AG09319 (cell line): ENCODE results near the gene VTCN1.
"Not testable (repeated sequence)": the region's sequence is repeated elsewhere in the genome, so short reads cannot be mapped to it uniquely, and the experiment has no call there.

Experiments
- DNase-seq: peaks from one replicate; pipeline ENCODE4 v3.0.0-alpha.2; 2010; ENCODE audit warnings: low read depth; ENCODE audit errors: extremely low read depth
- TF ChIP-seq, protein P1 (sequence below): IDR thresholded peaks from 2 replicates; pipeline ENCODE4 v1.5.1; 2011; ENCODE audit warnings: low read depth, mild to moderate bottlenecking, inconsistent platforms, low read length, moderate library complexity

Gene VTCN1

GRCh38 chr1:117107364-117107763 lies 103.4 kb downstream of the VTCN1 start:
- no peak for DNase-seq
- TF ChIP-seq, protein P1, sequence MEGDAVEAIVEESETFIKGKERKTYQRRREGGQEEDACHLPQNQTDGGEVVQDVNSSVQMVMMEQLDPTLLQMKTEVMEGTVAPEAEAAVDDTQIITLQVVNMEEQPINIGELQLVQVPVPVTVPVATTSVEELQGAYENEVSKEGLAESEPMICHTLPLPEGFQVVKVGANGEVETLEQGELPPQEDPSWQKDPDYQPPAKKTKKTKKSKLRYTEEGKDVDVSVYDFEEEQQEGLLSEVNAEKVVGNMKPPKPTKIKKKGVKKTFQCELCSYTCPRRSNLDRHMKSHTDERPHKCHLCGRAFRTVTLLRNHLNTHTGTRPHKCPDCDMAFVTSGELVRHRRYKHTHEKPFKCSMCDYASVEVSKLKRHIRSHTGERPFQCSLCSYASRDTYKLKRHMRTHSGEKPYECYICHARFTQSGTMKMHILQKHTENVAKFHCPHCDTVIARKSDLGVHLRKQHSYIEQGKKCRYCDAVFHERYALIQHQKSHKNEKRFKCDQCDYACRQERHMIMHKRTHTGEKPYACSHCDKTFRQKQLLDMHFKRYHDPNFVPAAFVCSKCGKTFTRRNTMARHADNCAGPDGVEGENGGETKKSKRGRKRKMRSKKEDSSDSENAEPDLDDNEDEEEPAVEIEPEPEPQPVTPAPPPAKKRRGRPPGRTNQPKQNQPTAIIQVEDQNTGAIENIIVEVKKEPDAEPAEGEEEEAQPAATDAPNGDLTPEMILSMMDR = no peak

- TF ChIP-seq, protein P1 = no peak
- no peak for DNase-seq
Measured at GRCh38 chr1:117106478-117106877, 104.2 kb downstream of the VTCN1 start.

DNA sequence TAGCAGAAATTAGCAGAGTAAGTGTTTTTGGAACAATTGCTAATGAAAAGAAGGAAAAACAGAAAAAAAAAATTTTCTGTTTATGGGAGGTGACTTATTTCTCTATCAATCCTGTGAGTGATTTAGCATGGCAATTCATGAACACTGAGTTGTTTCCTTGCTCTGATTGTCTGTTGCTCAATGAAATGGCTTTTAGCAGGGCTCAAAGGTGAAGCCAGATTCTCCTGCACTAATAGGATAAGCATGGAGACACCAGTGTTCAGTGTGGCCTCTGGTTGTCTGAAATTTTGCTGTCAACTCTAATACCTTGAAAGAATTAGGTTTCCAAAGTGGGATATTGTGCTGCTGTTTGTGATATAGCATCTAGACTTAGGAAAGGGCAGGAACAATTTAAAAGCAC lies 105.0 kb downstream of the VTCN1 start:
- DNase-seq = no peak
- TF ChIP-seq, protein P1 = no peak

DNA sequence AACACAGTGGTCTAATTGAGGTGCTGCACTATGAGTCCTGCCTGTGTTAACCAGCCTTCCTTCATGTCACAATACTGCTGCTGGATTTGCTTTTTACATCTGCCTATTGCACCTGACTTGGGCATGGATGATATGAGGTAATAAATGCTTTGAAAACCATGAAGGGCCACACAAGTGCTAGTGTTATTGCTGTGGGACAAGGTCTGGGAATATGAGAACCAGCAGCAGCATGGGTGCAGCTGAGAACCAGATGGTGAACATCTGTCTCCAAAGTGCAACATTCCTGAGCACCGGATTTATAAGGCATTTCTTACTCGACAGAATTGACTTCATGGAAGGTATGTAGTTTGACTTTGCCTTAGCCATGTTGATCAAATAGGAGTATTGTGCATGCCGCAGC lies 105.7 kb downstream of the VTCN1 start:
- peak; percentile 28 for DNase-seq
- TF ChIP-seq, protein P1 = no peak

- not testable (repeated sequence) for DNase-seq
Measured at GRCh38 chr1:117101858-117102257, 108.9 kb downstream of the VTCN1 start.

- TF ChIP-seq, protein P1 = no peak
- no peak for DNase-seq
Measured at GRCh38 chr1:117101334-117101733, 109.4 kb downstream of the VTCN1 start.

DNA sequence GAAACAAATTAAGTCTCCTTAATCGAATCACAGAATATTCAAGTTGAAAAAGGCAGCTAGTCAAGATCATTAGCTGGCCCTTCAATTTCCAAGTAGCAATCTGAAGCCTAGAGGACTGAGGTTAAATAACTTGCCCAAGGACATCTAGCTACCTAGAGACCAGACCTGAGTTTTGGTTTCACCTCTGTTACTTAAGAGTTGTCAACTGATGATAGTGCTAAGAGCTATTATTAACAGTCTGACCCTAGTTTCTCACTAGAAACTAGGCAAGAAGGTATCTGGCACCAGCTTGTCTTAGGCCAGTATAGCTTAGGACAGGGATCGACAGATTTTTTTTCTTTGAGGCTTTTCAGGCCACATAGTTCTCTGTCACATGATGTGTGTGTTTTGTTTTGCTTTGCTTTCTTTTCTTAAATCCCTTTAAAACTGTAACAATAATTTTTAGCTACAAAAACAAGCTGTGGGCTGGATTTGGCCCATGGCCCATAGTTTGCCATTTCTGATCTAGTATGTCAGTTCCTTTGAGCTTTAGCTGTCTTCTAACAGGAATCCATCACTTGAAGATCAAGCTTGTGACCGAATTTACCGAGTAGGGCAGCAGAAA lies 112.3 kb downstream of the VTCN1 start:
- DNase-seq = no peak
- TF ChIP-seq, protein P1 = no peak

DNA sequence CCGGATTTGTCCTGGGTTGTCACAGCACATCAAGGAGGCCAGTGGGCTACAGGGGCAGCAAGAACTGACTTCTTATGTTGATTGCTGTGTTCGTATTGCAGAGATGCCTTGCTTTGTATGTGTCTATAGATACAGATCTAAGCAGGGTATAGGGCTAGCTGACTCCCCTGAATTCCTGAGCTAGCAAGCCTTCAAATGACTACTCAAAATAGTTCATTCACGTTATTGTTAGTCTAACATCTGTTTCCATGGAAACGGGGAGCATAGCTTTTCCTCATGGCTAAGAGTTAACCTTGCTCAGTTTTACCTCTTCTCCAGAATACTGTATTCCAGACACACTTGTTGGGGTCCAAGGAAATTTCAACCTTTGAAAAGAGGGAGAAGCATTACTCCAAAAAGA lies 113.3 kb downstream of the VTCN1 start:
- DNase-seq = no peak
- TF ChIP-seq, protein P1 = no peak
